RWPE1 (cell line): Measurements from ENCODE around the gene RAD9B.
"Not testable (repeated sequence)": the region's sequence is repeated elsewhere in the genome, so short reads cannot be mapped to it uniquely, and the experiment has no call there.

ENCODE experiments used
- CTCF ChIA-PET: fragments of 350-600 bp; sonication (Branson Sonifier 250); formaldehyde crosslinking; extraction: SDS; loops from one replicate; lab custom pipeline; 2021; lab: Yijun Ruan, JAX
- POLR2A ChIA-PET: fragments of 400-600 bp; formaldehyde crosslinking; extraction: SDS; loops from one replicate; lab custom pipeline; 2020; ENCODE audit warnings: antibody characterized with exemption; ENCODE audit not compliant: low non-redundant PET; lab: Yijun Ruan, JAX
- DNase-seq: peaks from one replicate; pipeline ENCODE4 v3.0.0; 2012; ENCODE audit warnings: low spot score
- H3K27ac ChIP-seq: fragments of 450-650 bp; 2 replicates; pipeline ENCODE4 v1.5.1; 2017
- TF ChIP-seq, protein P1 (sequence below): fragments of 450-650 bp; conservative IDR thresholded peaks from 2 replicates; pipeline ENCODE4 v1.5.1; 2017; ENCODE audit warnings: low read depth, mild to moderate bottlenecking

RAD9B gene

DNA sequence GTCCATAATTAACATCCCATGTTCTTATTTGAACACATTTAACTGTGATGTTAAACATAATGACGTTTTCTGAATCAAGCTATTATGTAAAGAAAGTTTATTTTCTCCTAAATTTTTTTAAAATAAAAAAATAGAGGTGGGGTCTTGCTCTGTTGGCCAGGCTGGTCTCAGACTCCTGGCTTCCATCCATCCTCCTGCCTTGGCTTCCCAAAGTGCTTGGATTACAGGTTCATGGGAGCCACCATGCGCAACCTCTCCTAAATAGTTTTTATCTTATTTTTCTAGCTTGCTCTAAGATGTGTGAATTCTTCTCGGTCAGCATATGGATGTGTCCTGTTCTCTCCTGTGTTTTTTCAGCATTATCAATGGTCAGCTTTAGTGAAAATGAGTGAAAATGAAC, 3.2 kb downstream of the RAD9B start:
- CTCF ChIA-PET: no interaction called here
- TF ChIP-seq, protein P1, sequence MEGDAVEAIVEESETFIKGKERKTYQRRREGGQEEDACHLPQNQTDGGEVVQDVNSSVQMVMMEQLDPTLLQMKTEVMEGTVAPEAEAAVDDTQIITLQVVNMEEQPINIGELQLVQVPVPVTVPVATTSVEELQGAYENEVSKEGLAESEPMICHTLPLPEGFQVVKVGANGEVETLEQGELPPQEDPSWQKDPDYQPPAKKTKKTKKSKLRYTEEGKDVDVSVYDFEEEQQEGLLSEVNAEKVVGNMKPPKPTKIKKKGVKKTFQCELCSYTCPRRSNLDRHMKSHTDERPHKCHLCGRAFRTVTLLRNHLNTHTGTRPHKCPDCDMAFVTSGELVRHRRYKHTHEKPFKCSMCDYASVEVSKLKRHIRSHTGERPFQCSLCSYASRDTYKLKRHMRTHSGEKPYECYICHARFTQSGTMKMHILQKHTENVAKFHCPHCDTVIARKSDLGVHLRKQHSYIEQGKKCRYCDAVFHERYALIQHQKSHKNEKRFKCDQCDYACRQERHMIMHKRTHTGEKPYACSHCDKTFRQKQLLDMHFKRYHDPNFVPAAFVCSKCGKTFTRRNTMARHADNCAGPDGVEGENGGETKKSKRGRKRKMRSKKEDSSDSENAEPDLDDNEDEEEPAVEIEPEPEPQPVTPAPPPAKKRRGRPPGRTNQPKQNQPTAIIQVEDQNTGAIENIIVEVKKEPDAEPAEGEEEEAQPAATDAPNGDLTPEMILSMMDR: no peak
- POLR2A ChIA-PET: no interaction called here
- DNase-seq: no peak
- no peak overlapping the region for H3K27ac ChIP-seq

DNA sequence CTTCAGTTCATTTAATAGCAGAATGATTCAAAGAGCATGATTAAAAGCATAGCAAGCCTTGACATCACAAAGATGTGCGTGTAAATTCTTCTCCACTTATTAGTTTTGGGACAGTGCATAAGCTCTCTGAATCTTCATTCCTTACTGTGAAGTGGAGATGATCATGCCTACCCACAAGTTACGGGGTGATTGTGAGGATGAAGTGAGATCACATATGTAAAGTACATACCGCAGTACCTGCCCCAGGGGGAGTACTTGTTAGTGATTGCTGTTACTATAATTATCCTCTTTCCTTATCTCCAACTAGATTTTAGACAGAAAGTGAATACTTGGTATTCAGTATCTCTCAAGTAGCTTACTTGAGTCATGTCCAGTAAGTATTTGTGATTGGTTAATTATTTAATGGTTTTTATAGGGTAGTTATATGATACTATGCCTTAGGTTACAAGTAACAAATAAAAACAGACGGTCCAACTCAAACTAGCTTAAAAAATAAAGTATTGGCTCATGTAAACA, 6.0 kb downstream of the RAD9B start:
- no peak for DNase-seq
- POLR2A ChIA-PET: interaction anchor here (0.6 kb wide), 1 partner anchor 93 kb away, joined by 3 read pairs; no protein-coding TSS in a partner anchor
- CTCF ChIA-PET: interaction anchor here (0.6 to 3.0 kb wide), 2 partner anchors 67 to 94 kb away, joined by 4 to 29 read pairs; no protein-coding TSS in a partner anchor
- TF ChIP-seq, protein P1: no peak
- no peak overlapping the region for H3K27ac ChIP-seq

DNA sequence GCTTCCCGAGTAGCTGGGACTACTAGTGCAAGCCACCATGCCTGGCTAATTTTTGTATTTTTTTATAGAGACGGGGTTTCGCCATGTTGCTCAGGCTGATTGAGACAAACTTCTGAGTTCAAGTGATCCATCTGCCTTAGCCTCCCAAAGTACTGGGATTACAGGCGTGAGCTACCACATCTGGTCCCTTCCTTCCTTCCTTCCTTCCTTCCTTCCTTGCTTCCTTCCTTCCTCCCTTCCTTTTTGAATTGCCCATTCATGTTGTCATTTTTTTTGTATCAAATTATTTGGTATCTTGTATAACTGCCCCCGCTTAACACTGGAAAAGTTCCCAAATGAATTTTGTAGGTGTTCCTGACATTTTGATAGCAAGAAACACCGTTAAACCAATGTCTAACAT, 11.7 kb downstream of the RAD9B start:
- CTCF ChIA-PET: interaction anchor here (0.6 to 1.5 kb wide), 5 partner anchors 15 to 89 kb away, joined by 3 to 8 read pairs (median 6); no protein-coding TSS in a partner anchor
- no peak for DNase-seq
- TF ChIP-seq, protein P1: no peak
- POLR2A ChIA-PET: no interaction called here
- no peak overlapping the region for H3K27ac ChIP-seq

DNA sequence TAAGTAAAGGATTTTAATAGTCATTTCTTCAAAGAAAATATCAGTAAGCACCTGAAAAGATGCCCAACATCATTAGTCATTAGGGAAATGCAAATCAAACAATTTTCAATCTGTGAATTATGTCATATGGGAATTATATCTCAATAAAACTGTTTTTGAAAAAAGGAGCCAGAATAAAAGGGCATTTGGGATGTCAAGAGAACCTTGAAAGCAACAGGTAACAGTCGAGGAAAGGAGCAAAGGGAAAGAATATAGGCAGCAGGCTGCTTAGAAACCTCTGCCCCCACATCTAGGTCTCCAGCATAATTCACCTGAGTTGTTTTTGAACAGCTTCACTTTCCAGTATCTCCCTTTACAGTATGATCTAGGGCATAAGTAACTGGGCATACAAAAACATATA, 12.2 kb downstream of the RAD9B start:
- no peak for DNase-seq
- H3K27ac ChIP-seq: no peak overlapping the region
- ChIA-PET CTCF (no interaction called here), POLR2A (no interaction called here)
- TF ChIP-seq, protein P1: no peak

DNA sequence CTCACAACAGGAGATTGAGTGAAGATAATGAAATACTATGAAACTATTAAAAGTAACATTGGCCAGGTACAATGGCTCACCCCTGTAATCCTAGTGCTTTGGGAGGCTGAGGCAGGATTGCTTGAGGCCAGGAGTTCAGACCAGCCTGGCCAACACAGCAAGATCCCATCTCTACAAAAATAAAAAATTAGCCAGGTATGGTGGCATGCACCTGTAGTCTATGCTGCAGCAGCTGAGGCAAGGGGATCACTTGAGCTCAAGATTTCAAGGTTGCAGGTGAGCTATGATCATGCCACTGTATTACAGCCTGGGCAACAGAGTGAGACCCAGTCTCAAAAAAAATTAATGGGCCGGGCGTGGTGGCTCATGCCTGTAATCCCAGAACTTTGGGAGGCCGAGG, 14.9 kb downstream of the RAD9B start:
- CTCF ChIA-PET: no interaction called here
- no peak for DNase-seq
- no peak overlapping the region for H3K27ac ChIP-seq
- POLR2A ChIA-PET: no interaction called here
- TF ChIP-seq, protein P1: no peak

DNA sequence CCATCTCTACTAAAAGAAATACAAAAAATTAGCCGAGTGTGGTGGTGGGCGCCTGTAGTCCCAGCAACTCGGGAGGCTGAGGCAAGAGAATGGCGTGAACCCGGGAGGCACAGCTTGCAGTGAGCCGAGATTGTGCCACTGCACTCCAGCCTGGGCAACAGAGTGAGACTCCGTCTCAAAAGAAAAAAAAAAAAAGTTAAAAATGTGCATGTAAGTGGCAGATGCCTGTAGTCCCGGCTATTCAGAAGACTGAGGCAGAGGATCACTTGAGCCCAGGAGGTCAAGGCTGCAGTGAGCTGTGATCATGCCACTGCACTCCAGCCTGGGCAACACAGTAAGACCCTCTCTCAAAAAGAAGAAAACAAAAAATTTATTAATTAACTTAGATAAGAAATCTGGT, 15.9 kb downstream of the RAD9B start:
- DNase-seq, H3K27ac ChIP-seq, POLR2A ChIA-PET: not testable (repeated sequence)
- CTCF ChIA-PET: interaction anchor here (0.6 kb wide), 1 partner anchor 11 kb away, joined by 5 read pairs; no protein-coding TSS in a partner anchor

DNA sequence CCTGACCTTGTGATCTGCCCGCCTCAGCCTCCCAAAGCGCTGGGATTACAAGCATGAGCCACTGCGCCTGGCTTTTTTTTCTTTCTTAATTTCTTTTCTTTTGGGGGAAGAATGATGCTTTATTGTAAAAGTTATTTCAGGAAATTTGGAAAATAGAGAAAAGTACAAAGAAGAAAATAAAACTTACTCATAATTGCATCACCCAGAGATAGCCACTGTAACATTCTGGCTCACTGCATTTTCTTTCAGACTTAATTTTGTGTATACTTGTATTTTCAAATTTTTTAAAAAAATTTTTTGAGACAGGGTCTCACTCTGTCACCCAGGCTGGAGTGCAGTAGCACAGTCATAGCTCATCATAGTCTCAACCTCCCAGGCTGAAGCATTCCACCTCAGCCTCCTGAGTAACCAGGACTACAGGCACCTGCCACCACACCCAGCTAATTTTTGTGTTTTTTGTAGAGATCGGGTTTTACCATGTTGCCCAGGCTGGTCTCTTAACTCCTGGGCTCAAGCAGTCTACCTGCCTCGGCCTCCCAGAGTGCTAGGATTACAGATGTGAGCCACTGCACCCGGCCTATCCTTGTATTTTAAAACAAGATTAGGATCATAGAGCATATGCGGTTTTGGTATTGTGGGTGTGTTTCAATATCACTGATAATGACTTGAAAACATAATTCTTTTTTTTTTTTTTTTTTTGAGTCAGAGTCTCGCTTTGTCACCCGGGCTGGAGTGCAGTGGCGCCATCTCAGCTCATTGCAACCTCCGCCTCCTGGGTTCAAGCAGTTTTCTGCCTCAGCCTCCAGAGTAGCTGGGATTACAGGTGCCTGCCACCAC, 19.0 kb downstream of the RAD9B start:
- POLR2A ChIA-PET, DNase-seq, CTCF ChIA-PET: not testable (repeated sequence)
- peak overlapping the region; percentile 28; the same call in 1 of the 2 replicates for H3K27ac ChIP-seq
